Right kidney (tissue), 1 donor: ENCODE data around the gene GABRD.
A peak's percentile ranks its signal among the peaks of the same experiment; 100 is the strongest.

Experiments
- DNase-seq: peaks from one replicate; pipeline ENCODE4 v3.0.0-alpha.2; 2016

The GABRD gene

DNA sequence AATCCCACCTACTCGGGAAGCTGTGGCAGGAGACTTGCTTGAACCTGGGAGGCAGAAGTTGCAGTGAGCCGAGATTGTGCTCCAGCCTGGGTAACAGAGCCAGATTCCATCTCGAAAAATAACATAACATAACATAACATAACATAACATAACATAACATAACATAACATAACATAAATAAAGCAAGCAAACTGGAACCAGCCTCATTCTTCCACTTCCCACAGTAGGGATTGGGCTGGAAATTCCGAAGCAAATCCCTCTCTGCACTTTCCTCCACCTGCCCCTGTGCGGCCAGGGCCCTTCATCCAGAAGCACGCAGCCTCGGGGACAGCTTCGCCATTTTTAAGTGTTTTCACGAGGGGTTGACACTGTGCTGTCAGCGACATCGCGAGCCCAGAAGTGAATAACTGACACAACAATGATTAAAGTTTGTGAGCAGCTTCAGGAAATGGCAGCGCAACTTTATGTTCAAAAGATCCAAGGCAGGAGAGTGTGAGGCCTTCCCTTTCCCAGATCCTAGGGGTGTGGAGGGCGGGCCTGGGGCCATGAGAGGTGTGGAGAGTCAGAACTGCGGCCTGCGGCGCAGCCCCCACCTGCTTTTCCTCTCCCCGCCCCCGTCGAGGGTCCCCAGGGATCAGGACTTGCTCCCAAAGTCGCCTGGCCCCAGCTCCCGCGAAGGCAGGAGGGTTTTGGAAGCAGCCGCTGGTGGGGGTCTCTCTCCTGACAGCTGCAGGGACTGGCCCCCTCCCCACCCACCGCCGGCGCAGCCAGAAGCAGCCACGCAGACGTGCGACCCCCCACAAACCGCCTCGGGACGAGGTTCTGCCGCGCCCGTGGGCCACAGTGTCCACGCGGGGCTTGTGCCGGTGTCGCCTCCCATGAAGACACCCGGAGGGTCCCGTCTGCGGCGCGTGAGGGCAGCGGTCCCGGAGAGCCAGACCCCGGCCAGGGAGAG lies 651 bp upstream of the GABRD start:
- peak; percentile 35 for DNase-seq

DNA sequence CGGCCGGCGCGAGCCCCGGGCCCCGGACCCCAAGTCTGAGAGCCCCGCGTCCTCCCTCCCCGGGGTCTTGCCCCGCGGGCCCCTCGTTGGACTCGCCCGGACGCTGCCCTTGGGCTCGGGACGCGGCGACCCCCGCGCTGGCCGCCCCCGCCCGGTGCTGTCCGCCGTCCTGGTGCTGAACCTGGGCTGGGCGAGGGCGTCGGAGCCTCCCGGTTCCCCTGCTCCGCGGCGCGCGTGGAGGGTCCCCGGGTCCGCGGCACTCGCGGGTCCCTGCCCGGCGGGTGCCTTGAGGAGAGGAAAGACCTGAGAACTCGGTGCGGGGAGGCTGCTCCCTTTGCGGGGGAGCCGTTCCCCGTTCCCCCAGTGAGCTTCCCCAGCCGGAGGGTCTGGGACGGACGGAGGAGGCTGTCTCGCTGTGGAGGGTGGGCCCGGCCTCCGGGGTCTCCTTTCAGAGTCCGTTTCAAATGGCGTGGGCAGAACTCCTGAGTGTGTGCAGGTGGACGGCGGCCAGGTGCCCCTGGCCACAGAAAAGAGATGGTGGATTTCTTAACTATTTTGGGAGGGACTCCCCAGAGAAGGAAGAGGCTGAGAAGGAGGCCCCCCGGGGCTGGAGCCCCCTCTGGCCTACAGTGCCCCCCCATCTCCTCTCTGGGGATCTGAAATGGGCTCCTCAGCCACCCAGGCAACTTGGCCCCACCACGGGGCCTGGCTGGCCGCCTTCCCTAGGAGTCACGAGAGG lies 595 bp downstream of the GABRD start:
- peak; percentile 66 for DNase-seq

DNA sequence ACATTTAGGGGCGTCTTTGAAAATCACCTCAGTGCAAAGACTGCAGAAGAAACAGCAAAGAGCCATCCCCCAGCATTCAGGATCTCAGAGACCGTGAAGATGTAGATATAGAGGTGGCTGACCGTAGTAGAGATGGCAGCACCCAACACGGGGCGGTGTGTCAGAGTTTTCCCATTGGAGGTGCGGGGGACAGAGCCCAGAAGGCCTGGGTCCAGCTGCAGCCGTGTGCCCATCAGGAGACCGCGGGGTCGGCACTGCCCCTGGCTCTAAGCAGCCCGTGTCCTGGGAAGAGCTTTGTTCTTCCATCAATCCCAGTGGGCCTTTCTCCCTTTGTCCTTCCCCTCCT lies 1.1 kb downstream of the GABRD start:
- DNase-seq: no peak

DNA sequence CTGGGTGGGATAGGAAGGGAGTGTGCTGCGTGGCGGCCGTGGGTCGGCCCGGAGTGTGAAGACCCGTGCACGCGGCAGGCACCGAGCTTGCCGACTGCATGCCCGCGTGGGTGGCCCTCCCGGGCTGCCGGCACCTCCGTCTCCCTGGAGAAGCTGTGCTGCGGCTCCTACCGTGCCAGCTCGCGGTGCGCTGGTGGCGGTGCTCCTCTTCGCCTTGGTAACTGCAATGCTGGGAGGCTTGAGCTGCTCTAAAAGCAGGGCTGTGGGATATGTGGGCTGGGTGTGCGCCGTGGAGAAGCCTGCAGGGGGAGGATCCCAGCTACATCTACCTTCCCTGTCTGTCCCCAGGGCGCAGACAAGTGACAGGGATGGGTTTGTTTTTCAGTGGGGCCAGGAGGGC lies 2.4 kb downstream of the GABRD start:
- DNase-seq: no peak

DNA sequence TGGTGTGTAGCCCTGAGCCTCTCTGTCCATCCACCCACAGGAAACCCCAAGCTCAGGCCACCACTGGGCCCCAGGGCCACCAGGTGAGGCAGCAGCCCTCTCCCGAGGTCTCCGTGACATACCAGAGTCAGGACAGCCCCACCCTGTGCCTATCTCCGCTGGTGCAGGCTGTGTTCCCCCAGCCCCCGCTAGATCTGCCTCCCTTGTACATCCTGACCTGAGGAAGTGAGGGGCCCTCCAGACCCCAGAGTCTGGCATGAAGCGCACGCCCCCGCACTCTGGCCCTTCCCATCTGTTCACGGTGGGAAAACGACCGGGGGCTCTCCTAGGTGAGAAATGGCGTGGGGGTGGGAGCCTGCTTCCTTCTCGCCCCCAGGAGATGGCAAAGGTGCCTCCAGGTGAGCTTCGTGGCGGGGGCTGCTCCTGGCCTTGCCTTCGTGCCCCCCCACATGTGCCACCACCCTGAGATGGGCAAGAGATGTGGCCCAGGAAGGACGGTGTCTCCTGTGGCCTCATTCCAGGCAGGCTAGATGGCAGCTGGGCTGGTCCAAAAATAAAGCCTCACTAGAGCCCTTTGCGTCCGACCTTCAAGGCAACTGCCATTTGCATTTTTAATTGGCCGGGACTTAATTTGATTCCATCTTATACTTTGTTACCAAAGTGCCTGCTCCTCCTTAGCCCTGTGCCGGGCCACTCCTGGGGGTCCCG lies 3.1 kb downstream of the GABRD start:
- DNase-seq: no peak

DNA sequence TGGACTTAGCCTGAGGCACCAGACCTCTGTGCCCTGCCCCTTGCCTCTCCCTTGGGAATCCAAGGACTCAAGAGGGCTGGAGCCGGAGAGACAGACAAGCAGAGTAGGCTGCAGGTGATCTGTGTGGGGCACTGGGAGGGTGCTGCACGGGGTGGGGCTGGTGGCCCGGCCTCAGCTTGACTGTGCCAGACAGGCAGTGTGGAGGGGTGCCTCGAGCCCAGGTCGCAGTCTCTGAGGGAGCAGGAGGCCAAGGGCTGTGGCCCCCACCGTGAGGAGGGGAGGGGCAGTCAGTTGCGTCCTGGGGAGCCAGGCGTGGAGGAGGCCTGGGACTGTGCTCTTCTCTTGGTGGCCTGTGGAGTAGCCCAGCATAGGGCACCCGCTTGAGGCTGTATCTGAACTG lies 4.0 kb downstream of the GABRD start:
- no peak for DNase-seq

DNA sequence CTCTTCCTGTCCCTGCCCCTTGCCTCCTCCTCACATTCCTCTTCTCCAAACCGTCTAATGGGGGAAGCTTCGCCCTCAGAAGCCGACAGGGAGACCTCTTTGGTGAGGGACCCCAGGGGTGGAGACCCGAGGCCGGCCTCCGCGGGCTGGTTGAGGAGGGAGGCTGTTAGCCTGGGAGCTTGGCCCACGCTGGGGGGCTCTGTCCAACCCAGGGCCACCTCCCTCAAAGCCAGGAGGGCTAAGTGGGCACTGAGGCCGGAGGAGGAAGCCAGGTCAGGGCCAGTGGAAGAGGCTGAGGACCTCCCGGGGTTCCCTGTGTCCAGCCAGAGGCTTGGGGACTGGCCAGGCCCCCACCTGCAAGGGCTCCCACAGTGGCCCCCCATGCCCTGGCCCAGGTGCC lies 5.3 kb downstream of the GABRD start:
- no peak for DNase-seq

DNA sequence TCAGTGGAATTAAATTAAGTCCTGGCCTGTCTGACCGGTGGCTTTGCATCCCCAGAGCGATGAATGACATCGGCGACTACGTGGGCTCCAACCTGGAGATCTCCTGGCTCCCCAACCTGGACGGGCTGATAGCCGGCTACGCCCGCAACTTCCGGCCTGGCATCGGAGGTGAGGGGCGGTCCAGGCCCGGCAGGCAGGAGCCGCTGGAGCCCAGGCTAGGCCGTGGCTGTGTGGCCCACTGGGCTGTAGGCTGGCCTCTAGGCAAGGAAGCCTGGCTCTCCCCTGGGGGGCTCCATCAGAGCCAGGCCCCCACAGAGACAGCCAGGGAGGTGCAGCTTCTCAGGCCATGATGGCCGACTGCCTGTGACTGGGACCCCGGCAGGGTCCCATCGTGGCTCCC lies 5.7 kb downstream of the GABRD start:
- DNase-seq: no peak

DNA sequence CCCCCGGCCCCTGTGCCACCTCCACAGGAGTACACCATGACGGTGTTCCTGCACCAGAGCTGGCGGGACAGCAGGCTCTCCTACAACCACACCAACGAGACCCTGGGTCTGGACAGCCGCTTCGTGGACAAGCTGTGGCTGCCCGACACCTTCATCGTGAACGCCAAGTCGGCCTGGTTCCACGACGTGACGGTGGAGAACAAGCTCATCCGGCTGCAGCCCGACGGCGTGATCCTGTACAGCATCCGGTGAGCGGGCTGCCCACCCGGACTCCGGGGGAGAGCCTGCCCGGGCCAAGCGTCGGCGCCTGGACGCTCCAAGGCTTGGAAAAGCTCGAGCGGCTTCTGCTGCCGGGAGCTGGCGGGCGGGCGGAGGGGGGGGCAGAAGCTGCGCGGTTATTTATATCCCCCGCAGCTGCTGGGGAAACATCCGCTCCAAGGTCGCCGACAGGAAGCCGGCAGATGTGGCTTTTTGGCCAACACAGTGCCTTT lies 6.4 kb downstream of the GABRD start:
- no peak for DNase-seq

DNA sequence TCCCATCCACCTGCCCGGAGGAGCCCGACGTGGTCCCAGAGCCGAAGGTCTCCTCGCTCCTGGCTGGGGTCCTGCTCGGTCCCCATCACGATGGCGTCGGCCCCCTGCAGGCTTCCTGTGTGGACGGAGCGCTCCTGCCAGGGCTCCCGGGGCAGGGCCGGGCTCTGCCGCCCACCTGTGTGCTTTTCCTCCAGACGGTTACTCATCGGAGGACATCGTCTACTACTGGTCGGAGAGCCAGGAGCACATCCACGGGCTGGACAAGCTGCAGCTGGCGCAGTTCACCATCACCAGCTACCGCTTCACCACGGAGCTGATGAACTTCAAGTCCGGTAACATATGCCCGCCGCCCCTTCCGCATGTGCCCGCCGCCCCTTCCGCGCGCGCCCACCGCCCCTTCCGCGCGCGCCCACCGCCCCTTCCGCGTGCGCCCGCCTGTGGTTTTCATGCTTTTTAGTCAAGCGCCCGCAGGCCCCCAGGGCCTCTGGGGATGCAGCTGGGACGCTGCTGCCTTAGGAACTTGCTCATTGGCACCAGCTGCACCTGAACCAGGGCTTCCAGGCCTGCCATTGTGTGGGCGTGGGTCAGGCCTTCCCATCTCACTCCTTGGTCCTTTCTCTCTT lies 8.9 kb downstream of the GABRD start:
- no peak for DNase-seq

DNA sequence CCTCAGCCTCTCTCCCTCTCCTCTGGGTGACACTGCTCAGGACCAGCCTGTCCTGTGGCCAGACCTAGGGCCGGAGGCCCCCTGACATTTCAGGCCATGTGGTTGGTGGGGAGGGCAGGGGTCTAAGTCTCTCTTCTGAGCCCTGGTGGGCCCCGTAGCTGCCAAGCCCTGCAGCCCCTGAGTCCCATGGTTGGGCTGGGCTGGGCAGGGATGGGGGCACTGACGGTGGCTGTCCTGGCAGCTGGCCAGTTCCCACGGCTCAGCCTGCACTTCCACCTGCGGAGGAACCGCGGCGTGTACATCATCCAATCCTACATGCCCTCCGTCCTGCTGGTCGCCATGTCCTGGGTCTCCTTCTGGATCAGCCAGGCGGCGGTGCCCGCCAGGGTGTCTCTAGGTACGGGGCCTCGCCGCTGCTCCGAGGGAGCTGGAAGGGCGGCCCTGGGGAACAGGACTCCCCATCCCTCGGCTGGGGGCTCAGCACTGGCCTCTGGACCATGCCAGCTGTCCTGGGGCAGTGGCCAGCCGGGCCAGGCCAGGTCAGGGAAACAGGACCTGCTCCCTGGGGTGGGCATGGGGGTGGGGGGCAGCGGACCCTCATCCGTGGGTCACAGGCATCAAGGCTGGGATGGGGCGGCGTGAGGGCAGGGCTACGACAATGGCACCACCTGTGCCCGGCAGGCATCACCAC lies 9.9 kb downstream of the GABRD start:
- no peak for DNase-seq

DNA sequence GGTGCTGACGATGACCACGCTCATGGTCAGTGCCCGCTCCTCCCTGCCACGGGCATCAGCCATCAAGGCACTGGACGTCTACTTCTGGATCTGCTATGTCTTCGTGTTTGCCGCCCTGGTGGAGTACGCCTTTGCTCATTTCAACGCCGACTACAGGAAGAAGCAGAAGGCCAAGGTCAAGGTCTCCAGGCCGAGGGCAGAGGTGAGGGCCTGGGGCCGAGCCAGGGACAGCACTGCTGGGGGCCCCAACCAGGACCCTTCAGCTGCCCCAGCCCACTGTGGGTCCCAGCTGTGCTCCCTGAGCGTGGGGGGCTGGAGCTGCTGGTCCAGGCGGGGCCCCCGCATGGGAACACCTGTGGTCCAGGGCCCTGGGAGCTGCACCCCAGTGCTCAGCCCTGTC lies 10.4 kb downstream of the GABRD start:
- DNase-seq: no peak

DNA sequence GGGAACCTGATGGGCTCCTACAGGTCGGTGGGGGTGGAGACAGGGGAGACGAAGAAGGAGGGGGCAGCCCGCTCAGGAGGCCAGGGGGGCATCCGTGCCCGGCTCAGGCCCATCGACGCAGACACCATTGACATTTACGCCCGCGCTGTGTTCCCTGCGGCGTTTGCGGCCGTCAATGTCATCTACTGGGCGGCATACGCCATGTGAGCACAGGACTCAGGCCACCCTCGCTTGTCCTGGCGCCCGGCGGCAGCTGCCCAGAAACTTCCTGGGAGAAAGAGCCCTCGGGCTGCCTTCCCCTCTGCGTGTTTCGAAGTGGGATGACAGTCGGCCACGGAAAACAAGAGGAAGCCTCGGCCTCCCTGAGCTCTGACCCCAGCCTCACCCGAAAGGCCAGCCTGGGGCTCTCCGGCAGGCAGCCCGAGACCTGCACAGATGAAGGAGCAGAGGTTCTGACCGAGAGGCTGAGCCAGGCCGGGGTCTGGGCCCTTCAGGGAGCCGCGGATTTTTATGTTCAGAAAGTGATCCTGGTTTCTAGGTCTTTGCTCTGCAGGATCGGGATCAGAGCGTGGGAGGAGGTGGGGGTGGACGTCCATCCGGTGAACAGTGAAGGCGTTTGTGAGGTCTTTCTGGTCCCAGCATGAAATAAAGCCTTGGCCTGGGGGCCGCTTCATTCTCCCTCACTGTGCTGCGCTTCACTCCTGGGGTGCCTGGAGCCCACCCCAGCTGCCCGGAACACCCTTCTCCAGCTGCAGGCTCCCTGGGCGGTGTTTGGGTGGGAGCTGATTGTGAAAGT lies 11.1 kb downstream of the GABRD start:
- no peak for DNase-seq

DNA sequence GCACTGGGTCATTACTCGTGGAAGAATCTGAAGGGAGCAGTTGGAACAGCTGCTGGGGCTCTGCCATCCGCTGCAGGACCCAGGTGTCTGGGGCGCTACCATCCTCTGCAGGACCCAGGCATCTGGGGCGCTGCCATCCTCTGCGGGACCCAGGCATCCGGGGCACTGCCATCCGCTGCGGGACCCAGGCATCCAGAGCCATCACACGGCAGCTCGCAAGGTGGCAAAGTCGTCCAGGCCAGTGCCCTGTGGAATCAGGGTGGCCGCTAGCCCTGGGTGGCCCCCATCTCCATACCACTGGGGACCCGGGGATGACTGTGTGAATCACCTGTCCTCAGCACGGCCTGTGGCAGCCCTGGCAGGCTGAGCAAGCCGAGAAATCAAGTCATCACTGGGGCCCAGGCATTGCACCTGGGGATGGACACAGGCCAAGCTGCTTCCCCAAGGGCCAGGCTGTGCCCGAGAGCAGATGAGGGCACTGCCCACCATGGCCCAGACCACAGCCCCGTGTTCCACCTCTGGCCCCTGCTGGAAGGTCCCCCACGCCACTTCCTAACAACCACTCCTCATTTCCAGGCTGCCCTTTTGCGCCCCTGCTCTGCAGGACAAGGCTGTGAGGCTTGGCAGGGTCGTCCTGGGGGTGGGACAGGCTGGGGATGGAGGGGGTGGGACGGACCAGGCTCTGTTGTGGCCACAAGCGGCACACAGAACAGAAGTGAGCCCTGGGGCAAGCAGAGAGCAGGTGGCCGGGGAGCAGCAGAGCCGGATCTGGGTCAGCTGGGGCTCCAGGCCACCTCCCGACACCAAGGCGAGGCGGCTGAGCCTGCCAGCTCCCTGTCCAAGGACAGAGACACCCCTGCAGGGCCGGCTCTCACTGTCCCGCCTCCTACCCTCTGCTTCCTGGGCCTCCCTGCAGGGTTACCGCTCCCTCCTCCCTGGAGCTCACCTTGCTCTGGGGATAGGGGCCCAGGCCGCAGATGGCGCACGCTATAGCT lies 12.7 kb downstream of the GABRD start:
- no peak for DNase-seq

DNA sequence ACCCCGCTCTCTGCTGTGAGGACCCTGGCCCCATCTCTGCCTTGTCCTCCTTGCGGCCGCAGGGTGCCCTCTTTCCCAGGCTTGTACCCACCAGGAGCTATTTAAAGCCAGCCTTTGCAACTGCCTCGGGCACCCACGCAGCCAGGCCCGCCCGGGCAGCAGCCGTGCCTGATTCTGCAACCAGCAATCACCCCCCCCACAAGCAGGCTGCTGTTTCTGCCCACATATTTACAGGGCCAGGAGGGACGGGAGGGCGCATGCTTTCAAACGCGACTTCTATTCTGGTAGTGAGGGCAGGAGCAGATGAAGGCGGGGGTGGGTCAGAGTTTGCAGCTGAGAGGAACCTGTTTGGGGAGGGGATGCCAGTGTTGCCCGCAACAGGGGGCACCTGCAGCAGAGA lies 13.6 kb downstream of the GABRD start:
- no peak for DNase-seq

DNA sequence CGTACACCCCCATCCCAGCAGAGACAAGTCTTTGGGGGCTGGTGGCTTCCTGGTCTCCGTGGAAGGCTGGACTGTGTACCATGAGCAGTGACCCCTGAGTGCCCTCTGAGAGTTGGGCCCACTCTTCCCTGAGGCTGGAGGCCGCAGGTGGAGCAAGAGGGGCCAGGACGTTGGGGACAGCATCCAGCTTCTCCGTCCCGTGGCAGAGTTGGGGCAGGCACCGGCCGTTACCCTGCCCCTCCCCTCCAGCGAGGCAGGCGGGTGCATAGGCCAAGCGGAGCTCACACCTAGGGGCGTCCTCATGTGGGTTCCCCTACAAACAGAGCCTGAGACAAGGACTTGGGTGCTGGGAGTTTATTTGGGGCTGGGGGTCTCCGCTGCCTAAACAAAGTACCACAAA lies 14.0 kb downstream of the GABRD start:
- no peak for DNase-seq

DNA sequence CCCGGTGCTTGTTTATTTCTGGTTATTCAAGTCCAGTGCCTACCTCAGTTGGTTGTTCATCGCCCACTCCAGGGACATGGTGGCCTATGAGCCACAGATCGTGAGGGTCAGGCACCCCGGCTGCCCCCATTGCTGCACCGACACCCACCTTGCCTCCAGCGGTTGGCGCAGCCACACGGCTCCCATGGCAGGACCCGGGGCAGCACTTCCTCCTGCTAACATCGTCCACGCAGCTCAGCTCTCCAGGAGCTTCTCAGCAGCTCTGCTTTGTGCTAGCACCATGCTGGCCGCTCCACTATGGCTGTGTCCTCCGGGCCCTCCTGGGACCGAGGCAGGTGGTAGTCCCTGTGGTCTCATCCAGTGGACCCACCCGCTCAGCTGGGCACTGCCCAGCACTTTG lies 17.1 kb downstream of the GABRD start:
- no peak for DNase-seq

DNA sequence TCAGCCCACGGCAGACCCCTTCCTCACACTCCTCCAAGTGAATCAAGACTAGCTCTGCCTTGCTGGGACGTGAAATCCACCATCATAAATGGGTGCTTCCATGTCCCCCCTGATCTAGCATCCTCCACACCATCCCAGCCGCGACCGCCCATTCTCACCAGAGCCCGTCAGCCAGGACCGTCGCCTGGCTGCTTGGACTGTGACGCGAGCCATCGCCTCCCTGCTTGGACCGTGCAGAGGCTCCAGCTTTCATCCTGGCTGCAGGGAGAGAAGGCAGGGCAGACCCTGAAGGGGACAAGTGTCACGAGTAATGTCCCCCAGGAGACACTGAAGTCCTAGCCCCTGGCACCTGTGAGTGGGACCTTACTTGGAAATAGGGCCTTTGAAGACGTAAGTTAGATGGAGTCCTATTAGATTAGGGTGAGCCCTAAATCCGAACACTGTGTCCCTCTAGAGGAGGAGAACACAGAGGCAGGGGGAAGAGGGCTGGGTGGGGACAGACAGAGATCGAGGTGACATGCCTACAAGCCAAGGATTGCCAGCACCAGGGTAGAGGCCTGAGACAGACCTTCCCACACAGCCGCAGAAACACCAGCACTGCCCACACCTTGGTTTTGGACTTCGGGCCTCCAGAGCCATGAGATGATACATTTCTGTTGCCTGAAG lies 18.3 kb downstream of the GABRD start:
- DNase-seq: no peak

DNA sequence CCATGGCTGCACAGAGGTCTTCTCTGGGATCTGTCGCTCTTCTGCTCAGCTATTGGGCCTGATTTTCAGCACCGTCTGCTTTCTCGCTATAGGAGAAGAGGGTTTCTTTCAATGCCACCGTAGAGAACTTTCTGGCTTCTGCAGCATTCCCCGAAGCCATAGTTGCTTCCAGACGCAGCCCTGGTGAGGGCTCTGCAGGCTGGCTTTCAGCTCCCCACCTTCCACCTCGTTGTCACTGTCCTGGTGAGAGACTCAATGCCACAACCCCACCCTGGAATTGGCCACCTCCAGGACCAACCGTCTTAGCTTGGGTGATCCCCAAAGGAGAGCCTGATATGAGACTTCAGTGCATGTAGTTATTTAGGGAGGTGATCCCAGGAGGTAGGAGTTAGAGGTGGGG lies 19.1 kb downstream of the GABRD start:
- no peak for DNase-seq
